GM12878 (cell line): Measurements from ENCODE around the gene VTN. TPM values are rescaled to one million over a fixed set of nuclear protein-coding genes. Genes with fewer than 3 reads are reported as not detected.

Experiments used
- ATAC-seq: fragments of 200-7000 bp; cut with Tn5 transposase; 3 replicates; pipeline ENCODE4 v1.9.1; 2020; ENCODE audit warnings: mild to moderate bottlenecking, moderate library complexity
- BruUV-seq: library from RNA; stranded (reverse); fragments of 400-500 nt; replicated peaks from 2 replicates; lab custom pipeline; 2021; lab: Mats Ljungman, UMichigan
- CTCF ChIA-PET: fragments of 300-600 bp; sonication (Branson Sonifier 250); formaldehyde crosslinking; extraction: SDS; loops from one replicate; lab custom pipeline; 2021; ENCODE audit warnings: inconsistent platforms; lab: Yijun Ruan, JAX
- POLR2A ChIA-PET: fragments of 350-600 bp; formaldehyde crosslinking; extraction: SDS; loops from one replicate; lab custom pipeline; 2021; ENCODE audit warnings: inconsistent platforms; lab: Charles Lee
- RAD21 ChIA-PET: fragments of 300-600 bp; sonication (Branson Sonifier 250); formaldehyde crosslinking; loops from one replicate; lab custom pipeline; 2023; ENCODE audit warnings: antibody characterized with exemption; ENCODE audit not compliant: unreplicated experiment; lab: Charles Lee
- SMC1A ChIA-PET: fragments of 300-600 bp; sonication (Branson Sonifier 250); formaldehyde crosslinking; loops from one replicate; lab custom pipeline; 2023; ENCODE audit not compliant: unreplicated experiment, uncharacterized antibody; lab: Charles Lee
- DNase-seq: peaks from one replicate; pipeline ENCODE4 v3.0.0-alpha.2; 2011; ENCODE audit warnings: low read depth, low spot score
- FAIRE-seq: peaks from 3 replicates; lab custom pipeline; 2011; peaks lifted over from hg19 to GRCh38; lab: Jason Lieb, UNC
- H2AFZ ChIP-seq: 2 replicates; pipeline ENCODE4 v1.6.0; 2011; ENCODE audit warnings: low read depth, low read length, control low read depth; ENCODE audit not compliant: control insufficient read depth
- H3K27ac ChIP-seq: 2 replicates; pipeline ENCODE4 v1.5.1; 2011; ENCODE audit warnings: control low read depth; ENCODE audit not compliant: control insufficient read depth, insufficient read depth
- H3K27me3 ChIP-seq, 2 experiments: replicated peaks in 1 of 2; 2 replicates each; pipeline versions ENCODE4 v1.6.0 to v1.6.1; 2011; ENCODE audit warnings: low read length in 1 of 2; ENCODE audit not compliant: control insufficient read depth in 2 of 2, insufficient read depth in 2 of 2
- H3K36me3 ChIP-seq, 2 experiments: 2 replicates each; pipeline ENCODE4 v1.5.1; 2011; ENCODE audit warnings: low read length in 1 of 2; ENCODE audit not compliant: control insufficient read depth in 2 of 2, insufficient read depth in 2 of 2
- H3K4me1 ChIP-seq: 2 replicates; pipeline ENCODE4 v1.6.1; 2011; ENCODE audit warnings: mild to moderate bottlenecking, low read length, moderate library complexity, mixed read lengths; ENCODE audit not compliant: control insufficient read depth, insufficient read depth
- H3K4me2 ChIP-seq: 2 replicates; pipeline ENCODE4 v1.6.0; 2011; ENCODE audit warnings: control low read depth; ENCODE audit not compliant: control insufficient read depth, insufficient read depth
- H3K4me3 ChIP-seq: fragments of 200-600 bp; sonication (generic); 2 replicates; pipeline ENCODE4 v1.5.1; 2016
- H3K79me2 ChIP-seq: 2 replicates; pipeline ENCODE4 v1.6.0; 2011; ENCODE audit warnings: low read length; ENCODE audit not compliant: control insufficient read depth, insufficient read depth
- H3K9ac ChIP-seq: 2 replicates; pipeline ENCODE4 v1.8.0; 2011; ENCODE audit warnings: low read length, control low read depth, mixed read lengths; ENCODE audit not compliant: control insufficient read depth, insufficient read depth
- H3K9me3 ChIP-seq: replicated peaks from 3 replicates; pipeline ENCODE4 v1.5.1; 2011; ENCODE audit warnings: mild to moderate bottlenecking, low read length; ENCODE audit not compliant: control insufficient read depth, insufficient read depth
- H4K20me1 ChIP-seq: 2 replicates; pipeline ENCODE4 v1.6.0; 2011; ENCODE audit not compliant: control insufficient read depth, insufficient read depth
- FOS ChIP-seq: IDR thresholded peaks from 3 replicates; pipeline ENCODE4 v1.6.1; 2011; ENCODE audit warnings: borderline replicate concordance; ENCODE audit not compliant: insufficient read length; ENCODE audit errors: extremely low read depth
- JUND ChIP-seq: IDR thresholded peaks from 2 replicates; pipeline ENCODE4 v1.6.1; 2012; ENCODE audit warnings: low read depth, mild to moderate bottlenecking, low read length, improper control_type of control experiment, moderate library complexity
- ZBTB11 ChIP-seq: fragments of 450-650 bp; formaldehyde crosslinking; IDR thresholded peaks from 2 replicates; pipeline ENCODE4 v1.5.0; 2022; ENCODE audit warnings: mild to moderate bottlenecking, missing genetic modification characterization
- WGBS: methylation state at CpG from one replicate; pipeline ENCODE4 v1.1.6; 2016; ENCODE audit warnings: low lambda C conversion rate; ENCODE audit not compliant: insufficient replicate concordance, insufficient coverage; ENCODE audit errors: missing lambda C conversion rate; 5-methylcytosine and 5-hydroxymethylcytosine counted together
- in situ Hi-C: fragments of 300-500 bp; cut with MboI; formaldehyde crosslinking; loops from 9 replicates; pipeline ENCODE4 v1.14.3; 2018; ENCODE audit warnings: mixed read lengths
- intact Hi-C: fragments of 100-400 bp; cut with micrococcal nuclease; formaldehyde crosslinking; loops from one replicate; pipeline ENCODE4 v1.14.2; 2022; ENCODE audit not compliant: unreplicated experiment
- polyA plus RNA-seq, 11 experiments: library from polyadenylated mRNA; depleted of rRNA in 4 of 11; unstranded in 6 of 11; stranded (reverse) in 5 of 11; fragments of >200 nt; fragmentation: Nextera tagmentation in 4 of 11; fragmentation: Illumina TruSeq in 1 of 11; extraction: Ambion mirVana in 4 of 11; extraction: Trizol in 1 of 11; gene quantifications; 1 replicate in 1 of 11; 2 replicates in 10 of 11; pipeline versions ENCODE4 v1.2.1 to v1.2.3, GENCODE V29; 2011 to 2016; ENCODE audit warnings: inconsistent platforms in 2 of 11, missing spikeins in 2 of 11, low read depth in 1 of 11
- total RNA-seq, 4 experiments: library from RNA; depleted of rRNA in 3 of 4; stranded (reverse); fragments of >200 nt in 3 of 4; fragmentation: Illumina TruSeq in 1 of 4; extraction: Trizol in 1 of 4; gene quantifications; 2 replicates each; pipeline versions ENCODE4 v1.2.1 to v1.2.3, GENCODE V29; 2013 to 2021

The VTN gene
- total and polyA plus RNA-seq, 10 of the 15 experiments (the other 5 are each of a cell fraction or from before 2014, with no cell fraction given) = 0.04 to 1.3 (median 0.13) TPM; not detected in 5

GRCh38 chr17:28320215-28321061, 49.7 kb downstream of the VTN start:
- H3K36me3 ChIP-seq = no peaks in the 10 kb centered on the region; a peak in 2 of 4 replicates
- H3K4me2 ChIP-seq = peak overlapping the region; percentile 71
- peak overlapping the region; percentile 94 for H3K4me3 ChIP-seq
- ChIA-PET CTCF (interaction anchor here (0.6 to 4.0 kb wide), 9 partner anchors 8 to 515 kb away, joined by 3 to 29 read pairs (median 3); partner anchors contain the start of genes IFT20 and TNFAIP1), SMC1A (interaction anchor here (0.7 to 2.0 kb wide), 8 partner anchors 9 to 37 kb away, joined by 3 to 7 read pairs (median 4); partner anchors contain the start of genes IFT20, POLDIP2 and TNFAIP1), POLR2A (interaction anchor here (1.2 to 2.7 kb wide), 4 partner anchors 10 to 45 kb away, joined by 3 to 13 read pairs (median 9); partner anchors contain the start of genes IFT20 and TNFAIP1)
- peaks cover 57% of the 10 kb centered on the region for H3K79me2 ChIP-seq
- H4K20me1 ChIP-seq = no peaks in the 10 kb centered on the region
- H3K4me1 ChIP-seq = no peaks in the 10 kb centered on the region; the same call in 1 of the 2 replicates
- in situ Hi-C loops = no loop called here
- no peak for FAIRE-seq
- peak overlapping the region; percentile 73 for H3K27ac ChIP-seq
- no peaks in the 10 kb centered on the region for H3K9me3 ChIP-seq
- no peak for ATAC-seq
- H2AFZ ChIP-seq = peak overlapping the region; percentile 10
- intact Hi-C loops = loop anchor here (5.0 kb wide), 1 partner anchor 88 kb away; no protein-coding TSS in a partner anchor
- H3K9ac ChIP-seq = peak overlapping the region; percentile 77
- BruUV-seq = no TSS peak
- H3K27me3 ChIP-seq = no peaks in the 10 kb centered on the region
- DNase-seq = no peak
- TF ChIP-seq JUND = no peak
- TF ChIP-seq FOS = no peak
- no peak for TF ChIP-seq ZBTB11 (CRISPR knock-in tag)
- TF ChIP-seq, all 136 proteins: peak for 0
- RAD21 ChIA-PET = interaction anchor here (4.0 kb wide), 1 partner anchor 15 kb away, joined by 19 read pairs; the partner anchor contains the start of genes IFT20 and TNFAIP1
- WGBS = 74% methylated on average over 8 of the region's 8 CpGs
